HEK293T (cell line): ENCODE results near the gene DNM1L.

Source experiments
- BHLHE40 ChIP-seq: fragments of 450-650 bp; IDR thresholded peaks from 2 replicates; pipeline ENCODE4 v1.6.1; 2016; ENCODE audit warnings: mild to moderate bottlenecking, moderate library complexity, borderline replicate concordance
- FOXA1 ChIP-seq: fragments of 450-650 bp; IDR thresholded peaks from 2 replicates; pipeline ENCODE4 v1.6.1; 2016; ENCODE audit warnings: mild to moderate bottlenecking
- FOXK2 ChIP-seq: fragments of 450-650 bp; IDR thresholded peaks from 2 replicates; pipeline ENCODE4 v1.6.1; 2016; ENCODE audit warnings: mild to moderate bottlenecking
- L3MBTL2 ChIP-seq: fragments of 450-650 bp; conservative IDR thresholded peaks from 2 replicates; pipeline ENCODE4 v1.6.1; 2016; ENCODE audit warnings: mild to moderate bottlenecking
- NFRKB ChIP-seq: fragments of 450-650 bp; IDR thresholded peaks from 2 replicates; pipeline ENCODE4 v1.6.1; 2016; ENCODE audit warnings: mild to moderate bottlenecking, moderate library complexity
- SP1 ChIP-seq: fragments of 450-650 bp; IDR thresholded peaks from 2 replicates; pipeline ENCODE4 v1.6.1; 2017
- TARDBP ChIP-seq: fragments of 450-650 bp; IDR thresholded peaks from 2 replicates; pipeline ENCODE4 v1.6.1; 2016

DNA sequence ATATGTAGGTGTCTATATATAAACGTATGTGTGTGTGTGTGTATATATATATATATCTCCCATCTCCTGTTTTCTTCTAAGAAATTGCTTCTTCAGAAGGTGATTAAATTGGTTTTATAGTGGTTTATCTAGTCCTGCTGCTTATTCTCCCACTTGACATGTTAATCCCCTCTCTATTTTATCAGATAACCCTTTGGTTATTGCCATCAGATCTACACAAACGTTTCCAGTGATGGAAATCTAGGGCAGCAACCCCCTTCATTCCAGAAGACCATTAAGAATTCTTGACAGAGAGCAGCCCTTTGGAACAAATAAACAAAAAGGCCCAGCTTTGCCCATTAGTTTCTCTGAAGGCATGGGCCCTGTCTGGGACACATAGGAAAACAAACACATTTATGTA is 110.8 kb downstream of the DNM1L start:
- no peak for TF ChIP-seq BHLHE40
- TF ChIP-seq L3MBTL2: no peak
- no peak for TF ChIP-seq SP1
- TF ChIP-seq FOXA1: no peak
- no peak for TF ChIP-seq FOXK2
- no peak for TF ChIP-seq TARDBP
- TF ChIP-seq NFRKB: no peak
